DOHH2 (cell line): ENCODE measurements around the gene COL20A1.

Source experiments
- EZH2phosphoT487 ChIP-seq: fragments of 200-600 bp; sonication (generic); IDR thresholded peaks from 2 replicates; pipeline ENCODE4 v1.6.1; 2017; ENCODE audit warnings: borderline replicate concordance, mild to moderate bottlenecking, antibody characterized with exemption, low read length, moderate library complexity, mixed read lengths
- TF ChIP-seq, protein P1 (sequence below): fragments of 200-600 bp; sonication (generic); IDR thresholded peaks from one replicate; pipeline ENCODE4 v1.5.1; 2014; ENCODE audit warnings: antibody characterized with exemption, mild to moderate bottlenecking, low read depth, low read length; ENCODE audit not compliant: poor library complexity, severe bottlenecking

DNA sequence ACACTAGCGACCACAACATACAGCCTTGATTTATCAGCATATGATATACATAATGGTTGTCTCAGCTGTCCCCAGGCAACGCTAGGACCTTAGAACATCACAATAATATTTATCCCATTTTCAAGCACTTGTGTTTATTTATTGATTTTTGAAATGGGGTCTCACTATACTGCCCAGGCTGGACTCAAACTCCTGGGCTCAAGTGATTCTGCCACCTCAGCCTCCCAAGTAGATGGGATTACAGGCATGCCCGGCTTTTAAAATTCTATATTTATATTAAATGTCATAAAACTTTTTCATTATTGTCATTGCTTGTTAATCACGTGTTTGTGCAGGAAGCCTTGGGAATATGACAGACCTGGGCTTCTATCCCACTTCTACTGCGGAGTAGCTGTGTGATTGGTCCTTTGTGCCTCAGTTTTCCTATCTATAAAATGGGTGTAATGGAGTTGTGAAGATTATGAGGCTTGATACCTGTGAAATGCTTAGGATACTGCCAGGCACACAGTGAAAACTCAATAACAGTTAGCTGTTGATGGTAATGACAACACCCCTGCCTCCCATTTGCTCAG is 10.2 kb downstream of the COL20A1 start:
- TF ChIP-seq, protein P1, sequence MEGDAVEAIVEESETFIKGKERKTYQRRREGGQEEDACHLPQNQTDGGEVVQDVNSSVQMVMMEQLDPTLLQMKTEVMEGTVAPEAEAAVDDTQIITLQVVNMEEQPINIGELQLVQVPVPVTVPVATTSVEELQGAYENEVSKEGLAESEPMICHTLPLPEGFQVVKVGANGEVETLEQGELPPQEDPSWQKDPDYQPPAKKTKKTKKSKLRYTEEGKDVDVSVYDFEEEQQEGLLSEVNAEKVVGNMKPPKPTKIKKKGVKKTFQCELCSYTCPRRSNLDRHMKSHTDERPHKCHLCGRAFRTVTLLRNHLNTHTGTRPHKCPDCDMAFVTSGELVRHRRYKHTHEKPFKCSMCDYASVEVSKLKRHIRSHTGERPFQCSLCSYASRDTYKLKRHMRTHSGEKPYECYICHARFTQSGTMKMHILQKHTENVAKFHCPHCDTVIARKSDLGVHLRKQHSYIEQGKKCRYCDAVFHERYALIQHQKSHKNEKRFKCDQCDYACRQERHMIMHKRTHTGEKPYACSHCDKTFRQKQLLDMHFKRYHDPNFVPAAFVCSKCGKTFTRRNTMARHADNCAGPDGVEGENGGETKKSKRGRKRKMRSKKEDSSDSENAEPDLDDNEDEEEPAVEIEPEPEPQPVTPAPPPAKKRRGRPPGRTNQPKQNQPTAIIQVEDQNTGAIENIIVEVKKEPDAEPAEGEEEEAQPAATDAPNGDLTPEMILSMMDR = no peak
- TF ChIP-seq EZH2phosphoT487 = no peak
